HepG2 (cell line): ENCODE measurements around the gene NDOR1. TPM values are rescaled to one million over a fixed set of nuclear protein-coding genes. Genes with fewer than 3 reads are reported as not detected.
A peak's percentile ranks its signal among the peaks of the same experiment; 100 is the strongest.

Experiments used
- CREB1 ChIP-seq, 2 experiments: fragments of 450-650 bp in 1 of 2; IDR thresholded peaks; 2 replicates each; pipeline ENCODE4 v1.6.1; 2016 to 2017; ENCODE audit warnings: control low read depth in 1 of 2, mild to moderate bottlenecking in 1 of 2, missing compliant biosample characterization in 1 of 2, missing genetic modification characterization in 1 of 2
- GABPA ChIP-seq, 2 experiments: IDR thresholded peaks; 2 replicates each; pipeline ENCODE4 v1.6.1; 2011 to 2016; ENCODE audit warnings: low read depth in 2 of 2, low read length in 1 of 2, missing biosample characterization in 1 of 2, missing genetic modification characterization in 1 of 2
- LCORL ChIP-seq, 2 experiments: fragments of 450-650 bp in 1 of 2; sonication (generic) in 1 of 2; formaldehyde crosslinking in 1 of 2; IDR thresholded peaks; 2 replicates each; pipeline versions ENCODE4 v1.5.0 to v1.6.1; 2017 to 2020; ENCODE audit warnings: antibody characterized with exemption in 1 of 2, missing genetic modification reagents in 1 of 2
- PCBP1 ChIP-seq: fragments of 200-400 bp; formaldehyde crosslinking; IDR thresholded peaks from 2 replicates; pipeline ENCODE4 v1.6.1; 2017; ENCODE audit warnings: mild to moderate bottlenecking, low read depth, low read length, borderline replicate concordance
- PHF21A ChIP-seq: sonication (generic); formaldehyde crosslinking; IDR thresholded peaks from 2 replicates; pipeline ENCODE4 v1.5.0; 2020; ENCODE audit warnings: mild to moderate bottlenecking, missing genetic modification reagents
- REL ChIP-seq: sonication (generic); formaldehyde crosslinking; conservative IDR thresholded peaks from 2 replicates; pipeline ENCODE4 v1.8.0; 2022; ENCODE audit warnings: mild to moderate bottlenecking, missing genetic modification reagents, moderate library complexity
- RXRA ChIP-seq: sonication (generic); formaldehyde crosslinking; IDR thresholded peaks from 2 replicates; pipeline ENCODE4 v1.5.1; 2020; ENCODE audit warnings: missing genetic modification reagents
- TARDBP ChIP-seq: sonication (generic); formaldehyde crosslinking; IDR thresholded peaks from 2 replicates; pipeline ENCODE4 v1.8.0; 2022; ENCODE audit warnings: mild to moderate bottlenecking, missing genetic modification reagents
- TGIF2 ChIP-seq: IDR thresholded peaks from 2 replicates; pipeline ENCODE4 v1.6.1; 2016; ENCODE audit warnings: control low read depth, missing compliant biosample characterization
- ZBTB3 ChIP-seq: sonication (generic); formaldehyde crosslinking; IDR thresholded peaks from 2 replicates; pipeline ENCODE4 v1.4.0; 2020; ENCODE audit warnings: low read depth, mild to moderate bottlenecking, moderate library complexity, missing genetic modification reagents, borderline replicate concordance
- ZNF382 ChIP-seq: sonication (generic); formaldehyde crosslinking; IDR thresholded peaks from 2 replicates; pipeline ENCODE4 v1.5.0; 2020; ENCODE audit warnings: missing genetic modification reagents, mild to moderate bottlenecking, borderline replicate concordance
- ZNF446 ChIP-seq: sonication (generic); formaldehyde crosslinking; IDR thresholded peaks from 2 replicates; pipeline ENCODE4 v1.5.0; 2020; ENCODE audit warnings: mild to moderate bottlenecking, missing genetic modification reagents
- polyA plus RNA-seq, 8 experiments: library from polyadenylated mRNA; depleted of rRNA in 3 of 8; stranded (reverse) in 7 of 8; unstranded in 1 of 8; fragments of >200 nt; fragmentation: Illumina TruSeq in 4 of 8; extraction: Trizol in 4 of 8; gene quantifications; 2 replicates each; pipeline versions ENCODE4 v1.2.1 to v1.2.3, GENCODE V29; 2011 to 2016; ENCODE audit warnings: low read depth in 4 of 8, missing spikeins in 1 of 8, mixed read lengths in 1 of 8; ENCODE audit not compliant: insufficient read depth in 1 of 8
- total RNA-seq, 5 experiments: library from RNA; depleted of rRNA; stranded (reverse); fragments of >200 nt; fragmentation: Illumina TruSeq; extraction: Trizol; gene quantifications; 2 replicates each; pipeline ENCODE4 v1.2.3, GENCODE V29; 2016; ENCODE audit warnings: low read depth in 1 of 5
- TF ChIP-seq, protein P1 (sequence below): sonication (generic); formaldehyde crosslinking; IDR thresholded peaks from 2 replicates; pipeline ENCODE4 v1.4.0; 2020; ENCODE audit warnings: low read depth, missing genetic modification reagents
- TF ChIP-seq, protein P2 (sequence below): sonication (generic); formaldehyde crosslinking; conservative IDR thresholded peaks from 2 replicates; pipeline ENCODE4 v1.4.0; 2020; ENCODE audit warnings: mild to moderate bottlenecking, missing genetic modification reagents, moderate library complexity
- TF ChIP-seq, protein P3 (sequence below): sonication (generic); formaldehyde crosslinking; IDR thresholded peaks from 2 replicates; pipeline ENCODE4 v1.4.0; 2020; ENCODE audit warnings: mild to moderate bottlenecking, missing genetic modification reagents
- TF ChIP-seq, protein P4 (sequence below): sonication (generic); formaldehyde crosslinking; IDR thresholded peaks from 2 replicates; pipeline ENCODE4 v1.8.0; 2022; ENCODE audit warnings: missing genetic modification reagents, mild to moderate bottlenecking, borderline replicate concordance

NDOR1 gene
- total and polyA plus RNA-seq, 2 of the 13 experiments (the other 11 are each of a cell fraction or from before 2014, with no cell fraction given) = 3.6 to 8.7 TPM

DNA sequence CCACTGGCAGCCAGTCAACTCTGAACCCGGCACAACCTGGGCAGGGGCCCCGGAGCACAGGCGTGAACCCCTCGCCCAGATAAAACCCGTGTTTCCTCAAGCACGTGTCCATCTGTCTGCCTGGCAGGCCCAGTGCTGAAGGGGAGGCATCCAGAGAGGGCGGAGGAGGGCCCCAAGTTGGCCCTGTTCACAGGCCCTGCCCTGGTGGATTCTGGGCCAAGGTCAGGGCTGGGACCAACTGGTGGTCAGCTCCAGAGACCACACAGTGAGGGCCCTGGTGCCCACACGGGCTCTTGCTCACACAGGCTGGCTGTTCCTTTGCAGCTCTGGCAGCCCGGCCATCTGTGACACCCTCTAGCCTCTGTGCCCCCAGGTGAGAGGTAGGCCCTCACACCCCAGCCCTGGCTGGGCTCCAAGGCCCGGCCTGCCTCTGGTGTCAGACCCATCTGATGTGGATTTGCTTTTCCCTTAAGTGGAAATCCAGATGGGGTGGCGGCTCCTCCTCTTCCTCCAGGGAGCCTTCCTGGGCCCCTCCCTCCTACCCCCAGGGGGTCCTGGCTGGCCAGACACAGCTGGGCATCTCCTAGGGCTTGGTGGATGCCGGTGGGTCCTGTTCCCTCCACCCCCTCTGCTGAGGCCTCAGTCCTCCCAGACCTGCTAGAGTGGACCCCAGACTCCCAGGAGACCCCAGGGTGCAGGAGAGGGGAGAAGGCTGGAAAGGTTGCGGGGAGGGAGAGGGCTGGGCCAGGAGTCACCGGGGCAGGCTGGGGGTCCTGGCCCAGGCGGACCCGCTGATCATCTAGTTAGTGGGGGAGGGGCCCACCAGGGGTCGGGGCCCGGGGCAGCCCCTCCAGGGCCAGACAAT is 45.1 kb downstream of the NDOR1 start (continued):
- TF ChIP-seq REL (CRISPR knock-in tag) = no peak
- no peak for TF ChIP-seq ZNF446 (CRISPR knock-in tag)
- no peak for TF ChIP-seq LCORL (IDR thresholded peaks at IDR 0.05)
- 0 out of 2 replicates have a peak, but pooled peaks have one; percentile 66 for TF ChIP-seq LCORL (CRISPR knock-in tag; IDR thresholded peaks at IDR 0.05)
- TF ChIP-seq CREB1 (IDR thresholded peaks at IDR 0.05) = no peak
- TF ChIP-seq CREB1 (CRISPR knock-in tag; IDR thresholded peaks at IDR 0.05) = no peak
- TF ChIP-seq ZNF382 (CRISPR knock-in tag) = no peak
- TF ChIP-seq PCBP1 = no peak
- TF ChIP-seq PHF21A = peak; percentile 65; the same call in 1 of the 2 replicates
- no peak for TF ChIP-seq ZBTB3 (CRISPR knock-in tag)
- TF ChIP-seq, protein P1, sequence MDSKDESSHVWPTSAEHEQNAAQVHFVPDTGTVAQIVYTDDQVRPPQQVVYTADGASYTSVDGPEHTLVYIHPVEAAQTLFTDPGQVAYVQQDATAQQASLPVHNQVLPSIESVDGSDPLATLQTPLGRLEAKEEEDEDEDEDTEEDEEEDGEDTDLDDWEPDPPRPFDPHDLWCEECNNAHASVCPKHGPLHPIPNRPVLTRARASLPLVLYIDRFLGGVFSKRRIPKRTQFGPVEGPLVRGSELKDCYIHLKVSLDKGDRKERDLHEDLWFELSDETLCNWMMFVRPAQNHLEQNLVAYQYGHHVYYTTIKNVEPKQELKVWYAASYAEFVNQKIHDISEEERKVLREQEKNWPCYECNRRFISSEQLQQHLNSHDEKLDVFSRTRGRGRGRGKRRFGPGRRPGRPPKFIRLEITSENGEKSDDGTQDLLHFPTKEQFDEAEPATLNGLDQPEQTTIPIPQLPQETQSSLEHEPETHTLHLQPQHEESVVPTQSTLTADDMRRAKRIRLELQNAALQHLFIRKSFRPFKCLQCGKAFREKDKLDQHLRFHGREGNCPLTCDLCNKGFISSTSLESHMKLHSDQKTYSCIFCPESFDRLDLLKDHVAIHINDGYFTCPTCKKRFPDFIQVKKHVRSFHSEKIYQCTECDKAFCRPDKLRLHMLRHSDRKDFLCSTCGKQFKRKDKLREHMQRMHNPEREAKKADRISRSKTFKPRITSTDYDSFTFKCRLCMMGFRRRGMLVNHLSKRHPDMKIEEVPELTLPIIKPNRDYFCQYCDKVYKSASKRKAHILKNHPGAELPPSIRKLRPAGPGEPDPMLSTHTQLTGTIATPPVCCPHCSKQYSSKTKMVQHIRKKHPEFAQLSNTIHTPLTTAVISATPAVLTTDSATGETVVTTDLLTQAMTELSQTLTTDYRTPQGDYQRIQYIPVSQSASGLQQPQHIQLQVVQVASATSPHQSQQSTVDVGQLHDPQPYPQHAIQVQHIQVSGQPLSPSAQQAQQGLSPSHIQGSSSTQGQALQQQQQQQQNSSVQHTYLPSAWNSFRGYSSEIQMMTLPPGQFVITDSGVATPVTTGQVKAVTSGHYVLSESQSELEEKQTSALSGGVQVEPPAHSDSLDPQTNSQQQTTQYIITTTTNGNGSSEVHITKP (CRISPR knock-in tag) = no peak
- TF ChIP-seq TARDBP (CRISPR knock-in tag) = 0 out of 2 replicates have a peak, but pooled peaks have one; percentile 19
- TF ChIP-seq, protein P2, sequence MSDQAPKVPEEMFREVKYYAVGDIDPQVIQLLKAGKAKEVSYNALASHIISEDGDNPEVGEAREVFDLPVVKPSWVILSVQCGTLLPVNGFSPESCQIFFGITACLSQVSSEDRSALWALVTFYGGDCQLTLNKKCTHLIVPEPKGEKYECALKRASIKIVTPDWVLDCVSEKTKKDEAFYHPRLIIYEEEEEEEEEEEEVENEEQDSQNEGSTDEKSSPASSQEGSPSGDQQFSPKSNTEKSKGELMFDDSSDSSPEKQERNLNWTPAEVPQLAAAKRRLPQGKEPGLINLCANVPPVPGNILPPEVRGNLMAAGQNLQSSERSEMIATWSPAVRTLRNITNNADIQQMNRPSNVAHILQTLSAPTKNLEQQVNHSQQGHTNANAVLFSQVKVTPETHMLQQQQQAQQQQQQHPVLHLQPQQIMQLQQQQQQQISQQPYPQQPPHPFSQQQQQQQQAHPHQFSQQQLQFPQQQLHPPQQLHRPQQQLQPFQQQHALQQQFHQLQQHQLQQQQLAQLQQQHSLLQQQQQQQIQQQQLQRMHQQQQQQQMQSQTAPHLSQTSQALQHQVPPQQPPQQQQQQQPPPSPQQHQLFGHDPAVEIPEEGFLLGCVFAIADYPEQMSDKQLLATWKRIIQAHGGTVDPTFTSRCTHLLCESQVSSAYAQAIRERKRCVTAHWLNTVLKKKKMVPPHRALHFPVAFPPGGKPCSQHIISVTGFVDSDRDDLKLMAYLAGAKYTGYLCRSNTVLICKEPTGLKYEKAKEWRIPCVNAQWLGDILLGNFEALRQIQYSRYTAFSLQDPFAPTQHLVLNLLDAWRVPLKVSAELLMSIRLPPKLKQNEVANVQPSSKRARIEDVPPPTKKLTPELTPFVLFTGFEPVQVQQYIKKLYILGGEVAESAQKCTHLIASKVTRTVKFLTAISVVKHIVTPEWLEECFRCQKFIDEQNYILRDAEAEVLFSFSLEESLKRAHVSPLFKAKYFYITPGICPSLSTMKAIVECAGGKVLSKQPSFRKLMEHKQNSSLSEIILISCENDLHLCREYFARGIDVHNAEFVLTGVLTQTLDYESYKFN = peak; percentile 56
- TF ChIP-seq TGIF2 (CRISPR knock-in tag) = peak; percentile 81; the same call in 1 of the 2 replicates
- no peak for TF ChIP-seq GABPA (IDR thresholded peaks at IDR 0.05; ENCODE audit: low read depth, low read length)
- TF ChIP-seq GABPA (CRISPR knock-in tag; IDR thresholded peaks at IDR 0.05; ENCODE audit: low read depth) = 0 out of 2 replicates have a peak, but pooled peaks have one; percentile 11
- TF ChIP-seq, protein P3, sequence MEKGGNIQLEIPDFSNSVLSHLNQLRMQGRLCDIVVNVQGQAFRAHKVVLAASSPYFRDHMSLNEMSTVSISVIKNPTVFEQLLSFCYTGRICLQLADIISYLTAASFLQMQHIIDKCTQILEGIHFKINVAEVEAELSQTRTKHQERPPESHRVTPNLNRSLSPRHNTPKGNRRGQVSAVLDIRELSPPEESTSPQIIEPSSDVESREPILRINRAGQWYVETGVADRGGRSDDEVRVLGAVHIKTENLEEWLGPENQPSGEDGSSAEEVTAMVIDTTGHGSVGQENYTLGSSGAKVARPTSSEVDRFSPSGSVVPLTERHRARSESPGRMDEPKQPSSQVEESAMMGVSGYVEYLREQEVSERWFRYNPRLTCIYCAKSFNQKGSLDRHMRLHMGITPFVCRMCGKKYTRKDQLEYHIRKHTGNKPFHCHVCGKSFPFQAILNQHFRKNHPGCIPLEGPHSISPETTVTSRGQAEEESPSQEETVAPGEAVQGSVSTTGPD (CRISPR knock-in tag) = no peak
- TF ChIP-seq RXRA (CRISPR knock-in tag) = peak; percentile 31; the same call in 1 of the 2 replicates
- TF ChIP-seq, protein P4, sequence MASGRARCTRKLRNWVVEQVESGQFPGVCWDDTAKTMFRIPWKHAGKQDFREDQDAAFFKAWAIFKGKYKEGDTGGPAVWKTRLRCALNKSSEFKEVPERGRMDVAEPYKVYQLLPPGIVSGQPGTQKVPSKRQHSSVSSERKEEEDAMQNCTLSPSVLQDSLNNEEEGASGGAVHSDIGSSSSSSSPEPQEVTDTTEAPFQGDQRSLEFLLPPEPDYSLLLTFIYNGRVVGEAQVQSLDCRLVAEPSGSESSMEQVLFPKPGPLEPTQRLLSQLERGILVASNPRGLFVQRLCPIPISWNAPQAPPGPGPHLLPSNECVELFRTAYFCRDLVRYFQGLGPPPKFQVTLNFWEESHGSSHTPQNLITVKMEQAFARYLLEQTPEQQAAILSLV (CRISPR knock-in tag) = peak; percentile 52; the same call in 1 of the 2 replicates
